Stimulated activated CD4-positive, alpha-beta T cell treated with anti-CD3 and anti-CD28 coated beads, TNF-alpha, amount 100 ng/mL, for 4 hours (primary cell): ENCODE data around the gene TXN2.
"Not testable (repeated sequence)": the region's sequence is repeated elsewhere in the genome, so short reads cannot be mapped to it uniquely, and the experiment has no call there.

ENCODE experiments used
- DNase-seq, 3 experiments: peaks; one replicate each; pipeline ENCODE4 v3.0.0-alpha.2; 2020; ENCODE audit warnings: low read depth in 3 of 3

Gene TXN2

GRCh38 chr22:36481393-36482168, at the start of gene TXN2:
Gene TXN2 (minus strand): TSS chr22:36481640. CDS start chr22:36480837, 803 bp downstream.
- DNase-seq = peak; percentile 92 to 93 (median 93)

DNA sequence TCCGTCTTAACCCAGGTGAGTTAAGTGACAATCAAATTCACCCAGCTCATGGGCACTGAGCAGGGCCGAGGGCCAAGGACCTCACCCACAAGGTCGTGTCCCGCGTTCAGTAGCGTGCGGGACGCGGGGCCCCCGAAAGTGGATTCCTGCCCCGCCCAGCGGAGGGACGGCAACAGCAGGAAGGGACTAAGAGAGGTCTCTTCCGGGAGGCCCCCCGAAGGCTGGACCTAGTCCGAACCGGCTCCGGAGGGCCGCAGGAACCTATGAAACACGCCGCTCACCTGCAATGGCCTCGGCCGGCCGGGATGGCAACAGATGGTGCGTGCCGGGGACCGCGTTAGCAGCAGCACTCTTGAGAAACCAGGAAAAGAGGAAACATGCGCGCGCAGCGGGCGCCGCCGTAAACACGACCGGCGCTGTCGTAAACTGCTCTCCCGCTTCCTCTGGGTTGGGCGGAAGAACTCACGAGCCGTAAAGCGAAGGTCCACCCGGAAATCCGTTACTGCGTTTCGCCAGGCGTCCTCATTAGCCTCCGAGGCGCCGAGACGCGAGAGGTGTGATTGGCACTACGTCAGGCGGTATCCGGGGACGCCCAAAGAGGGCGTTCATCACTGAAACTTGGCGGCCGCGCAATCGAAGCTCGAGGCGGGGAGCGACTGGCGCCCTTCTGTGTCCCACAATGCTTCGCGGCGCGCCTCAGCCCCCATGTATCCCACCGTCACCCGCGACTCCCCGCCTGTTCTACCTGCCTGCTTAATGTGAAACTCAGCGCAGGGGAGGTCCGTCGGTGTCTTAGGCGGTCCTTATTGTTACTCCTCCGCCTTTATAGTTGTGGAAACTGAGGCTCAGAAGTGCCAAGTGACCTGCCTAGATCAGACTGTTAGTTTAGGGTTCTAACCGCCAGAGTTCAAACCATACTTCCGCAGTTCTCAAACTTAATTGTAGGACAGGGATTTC, 47.6 kb upstream of the TXN2 start, which contains the start of gene EIF3D:
Gene EIF3D (minus strand): TSS at position 372 of the 957 bp plus-strand sequence. CDS start 3,045 bp downstream, outside the sequence.
- peak; percentile 90 to 97 (median 97) for DNase-seq

DNA sequence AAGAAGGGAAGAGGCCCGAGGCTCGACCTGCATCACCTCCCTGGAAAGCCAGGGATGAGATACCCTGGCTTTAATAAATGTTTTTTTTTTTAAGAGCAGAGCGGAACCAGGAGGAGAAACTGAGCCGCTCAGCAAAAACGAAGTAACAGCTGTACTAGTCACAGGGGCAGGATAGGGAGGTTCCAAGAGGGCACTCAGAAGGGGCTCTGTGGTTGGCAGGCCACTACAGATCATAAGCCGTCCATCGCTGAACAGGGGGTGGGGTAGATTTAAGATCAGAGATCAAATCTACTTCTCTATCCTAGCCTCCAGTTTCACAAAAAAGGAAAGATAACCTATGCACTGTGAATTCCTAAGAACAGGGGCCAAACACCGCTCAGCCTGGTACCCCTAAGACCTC, 46.9 kb upstream of the TXN2 start:
- no peak for DNase-seq

DNA sequence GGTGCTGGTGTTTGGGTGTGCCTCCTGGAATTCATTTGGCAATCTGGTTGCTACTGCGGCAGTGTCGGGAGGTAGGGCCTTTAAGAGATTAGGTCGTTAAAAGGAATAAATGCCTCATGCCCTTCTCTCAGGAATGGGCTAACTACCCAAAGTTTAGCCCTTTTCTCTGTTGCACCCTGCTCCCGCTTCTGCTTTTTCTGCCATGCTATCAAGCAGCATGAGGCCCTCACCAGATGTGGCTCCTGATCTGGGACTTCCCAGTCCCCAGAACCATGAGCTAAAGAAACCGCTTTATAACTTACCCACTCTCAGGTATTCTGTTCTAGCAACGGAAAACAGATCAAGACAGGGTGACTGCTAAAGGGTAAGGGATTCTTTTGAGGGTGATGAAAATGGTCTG, 41.2 kb upstream of the TXN2 start:
- DNase-seq = no peak

- no peak for DNase-seq
Measured at GRCh38 chr22:36520423-36520822, 39.0 kb upstream of the TXN2 start.

GRCh38 chr22:36519906-36520305, 38.5 kb upstream of the TXN2 start:
- not testable (repeated sequence) for DNase-seq

- no peak for DNase-seq
Measured at GRCh38 chr22:36514766-36515165, 33.3 kb upstream of the TXN2 start.

- DNase-seq = no peak
Measured at GRCh38 chr22:36512991-36513390, 31.6 kb upstream of the TXN2 start.

DNA sequence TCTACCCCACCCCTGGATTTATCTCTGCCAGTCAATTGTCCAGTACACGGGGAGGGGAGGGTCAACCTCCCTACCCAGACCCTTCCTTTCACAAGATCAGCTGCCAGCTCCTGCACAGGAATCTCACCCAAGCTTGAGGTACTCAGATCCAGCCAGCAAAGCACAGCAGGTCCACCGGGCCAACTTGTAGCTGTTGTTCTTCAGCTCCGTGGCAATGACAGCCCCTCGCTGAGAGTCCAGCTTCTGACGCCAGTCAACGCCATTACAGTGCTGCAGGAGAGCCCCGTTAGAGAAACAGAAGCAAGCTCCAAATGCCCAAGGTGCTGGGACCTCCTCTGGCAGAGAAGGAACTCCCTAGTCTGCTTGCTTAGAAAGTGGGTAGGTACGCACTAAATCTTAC, 30.9 kb upstream of the TXN2 start:
- DNase-seq = no peak

DNA sequence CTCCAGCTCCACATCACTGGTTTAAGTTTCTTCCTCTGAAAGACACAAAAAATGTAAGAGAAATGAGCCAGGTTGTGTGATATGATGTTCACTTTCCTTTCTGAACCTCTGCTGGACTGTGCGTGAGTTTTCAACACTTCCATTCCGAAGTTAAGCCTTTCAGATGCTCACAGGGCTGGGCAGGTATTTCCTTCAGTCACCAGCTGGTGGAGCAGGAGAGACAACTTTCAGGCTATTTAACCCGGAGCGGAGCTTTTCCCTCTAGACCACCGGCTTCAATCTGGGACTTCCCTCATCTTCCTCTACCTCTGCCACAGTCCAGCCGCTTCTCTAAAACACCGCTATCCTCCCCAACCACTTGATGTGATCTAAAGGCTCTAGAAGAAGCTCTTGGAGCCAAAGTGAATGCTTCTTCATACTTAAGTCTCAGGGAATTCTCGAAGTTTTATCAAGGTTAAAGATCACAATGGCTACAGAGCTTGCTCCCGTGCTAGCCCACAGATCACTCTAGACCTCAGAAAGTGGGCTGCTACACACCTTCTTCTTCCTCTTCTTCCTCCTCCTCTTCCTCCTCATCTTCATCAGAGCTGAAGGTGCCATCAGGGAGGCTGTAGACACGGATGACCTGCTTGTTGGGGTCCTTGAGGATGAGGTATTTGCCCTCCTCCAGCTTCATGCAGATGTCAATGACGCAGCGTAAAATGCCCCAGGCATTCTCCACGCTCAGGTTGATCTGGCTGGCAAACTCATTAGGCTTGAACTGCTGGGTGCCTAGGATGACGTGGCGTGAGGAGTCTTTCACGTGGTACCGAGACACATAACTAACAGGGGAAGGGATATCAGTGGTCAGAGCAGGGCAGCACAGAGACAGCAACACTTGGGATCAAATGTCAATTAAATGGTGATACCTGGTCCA, 29.8 kb upstream of the TXN2 start:
- no peak for DNase-seq

DNA sequence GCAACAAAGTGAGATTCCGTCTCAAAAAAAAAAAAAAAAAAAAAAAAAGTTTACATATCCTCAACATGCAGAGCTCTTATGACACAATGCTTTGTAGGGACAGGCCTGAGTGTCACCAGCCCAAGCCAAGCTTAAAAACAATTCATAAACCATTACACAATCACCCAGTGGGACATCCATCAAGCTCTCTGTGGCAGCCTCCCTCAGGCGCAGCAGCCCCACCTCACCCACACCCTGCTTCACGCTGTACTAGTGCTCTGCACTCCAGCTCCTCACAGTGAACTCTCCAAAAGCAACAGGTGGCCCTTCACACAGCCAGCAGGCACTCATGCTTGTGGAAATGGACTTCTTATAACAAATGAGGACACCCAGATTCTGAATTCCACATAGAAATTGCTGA, 28.9 kb upstream of the TXN2 start:
- no peak for DNase-seq

DNA sequence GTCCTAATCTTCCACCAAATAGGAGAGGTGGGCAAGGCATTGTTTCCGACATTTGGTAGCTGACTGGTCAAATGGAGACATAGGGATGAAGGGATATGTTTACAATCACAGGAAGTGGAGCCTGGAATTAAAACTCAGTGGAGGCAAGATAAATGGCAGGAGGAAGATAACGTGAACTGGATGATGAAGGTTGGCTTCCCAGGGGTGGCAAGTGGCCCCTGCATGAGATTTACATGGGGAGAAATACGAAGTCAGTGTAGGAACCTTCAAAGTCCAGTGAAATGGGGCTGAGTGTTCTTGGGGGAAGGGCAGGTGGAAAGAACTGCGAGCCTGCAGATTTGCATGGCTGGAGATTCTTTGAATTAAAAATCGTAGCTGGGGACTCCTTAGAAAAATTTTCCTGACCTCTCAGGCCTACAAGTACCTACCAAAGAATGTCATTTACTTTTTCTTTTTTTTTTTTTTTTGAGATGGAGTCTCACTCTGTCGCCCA, 26.1 kb upstream of the TXN2 start:
- no peak for DNase-seq

DNA sequence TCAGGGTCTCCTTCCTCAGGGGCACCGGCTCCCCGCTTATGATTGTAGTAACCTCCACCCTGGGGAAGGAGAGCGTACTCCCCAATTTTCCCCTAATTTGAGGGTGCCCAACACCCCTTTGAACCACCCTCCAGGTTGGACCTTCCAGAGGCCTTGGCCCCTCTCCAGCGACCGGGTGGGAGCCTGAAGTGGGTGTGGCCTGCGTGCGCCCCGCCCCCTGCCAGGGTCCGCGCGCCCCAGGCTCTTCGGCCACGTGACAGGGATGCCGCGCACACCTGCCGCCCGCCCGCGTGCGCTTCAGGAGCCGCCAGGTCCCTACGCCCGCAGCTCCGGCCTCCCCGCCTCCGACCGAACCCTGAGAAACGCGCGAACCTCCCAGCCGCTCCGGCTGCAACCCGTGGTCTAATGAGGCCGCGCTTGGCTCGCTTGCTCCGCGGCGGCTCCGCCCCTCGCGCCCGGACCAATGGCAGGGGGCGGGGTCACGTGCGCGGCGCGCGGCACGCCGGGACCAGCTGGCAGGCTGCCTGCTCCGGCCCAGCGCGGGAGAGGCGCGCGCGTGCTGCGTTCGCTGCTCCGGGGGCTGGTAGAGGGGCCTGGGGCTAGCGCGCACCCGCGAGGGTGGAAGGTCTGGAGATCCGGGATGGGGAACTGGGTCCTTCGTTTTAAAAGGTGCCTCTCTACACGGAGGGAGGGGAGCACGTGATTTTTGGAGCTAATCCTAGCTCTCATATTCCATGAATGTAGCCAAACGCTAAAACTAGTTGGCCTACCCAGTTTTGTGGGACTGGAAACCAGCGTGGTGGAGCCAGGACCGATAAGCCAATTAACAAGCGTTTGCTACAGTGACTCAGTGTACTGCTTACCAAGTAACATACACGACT, 25.4 kb upstream of the TXN2 start, which contains the start of gene FOXRED2:
Gene FOXRED2 (minus strand): TSS at position 404 of the 881 bp plus-strand sequence. CDS start 618 bp downstream, outside the sequence.
- DNase-seq = peak; percentile 77 to 82 (median 78)

- no peak for DNase-seq
Measured at GRCh38 chr22:36505998-36506635, 24.7 kb upstream of the TXN2 start.

DNA sequence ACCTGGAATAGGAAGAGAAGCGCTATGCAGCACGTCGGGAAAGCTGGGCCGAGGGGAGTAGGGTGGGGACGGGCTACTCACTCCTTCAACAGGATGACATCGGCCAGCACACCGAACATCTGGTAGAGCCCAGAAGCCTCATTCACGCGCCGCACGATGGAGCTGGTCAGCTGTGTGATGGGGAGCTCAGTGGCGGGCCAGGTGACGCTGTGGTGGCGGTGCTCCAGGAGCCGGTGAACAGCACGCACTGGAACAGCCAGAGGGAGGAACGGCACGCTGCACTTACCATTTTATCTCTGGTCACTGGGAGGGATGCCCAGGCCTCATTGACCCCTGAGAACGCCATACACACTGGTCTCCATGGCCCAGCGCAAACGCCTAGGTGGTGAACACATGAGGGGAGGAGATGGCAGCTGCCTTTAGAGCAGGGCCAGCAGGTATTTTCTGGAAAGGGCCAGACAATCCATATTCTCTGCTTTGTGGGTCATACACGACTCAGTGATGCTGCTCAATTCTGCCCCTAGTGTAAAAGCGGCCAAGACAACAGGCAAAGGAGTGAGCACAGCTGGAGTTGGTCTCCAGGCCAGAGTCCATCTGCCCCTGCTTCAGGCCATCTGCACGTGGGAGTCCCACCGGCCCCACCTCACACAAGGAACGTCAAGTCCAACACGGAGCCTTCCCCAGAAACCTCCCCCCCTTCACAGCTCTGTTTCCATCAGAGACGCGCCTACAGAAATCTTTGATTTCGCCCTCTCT, 16.6 kb upstream of the TXN2 start:
- no peak for DNase-seq

DNA sequence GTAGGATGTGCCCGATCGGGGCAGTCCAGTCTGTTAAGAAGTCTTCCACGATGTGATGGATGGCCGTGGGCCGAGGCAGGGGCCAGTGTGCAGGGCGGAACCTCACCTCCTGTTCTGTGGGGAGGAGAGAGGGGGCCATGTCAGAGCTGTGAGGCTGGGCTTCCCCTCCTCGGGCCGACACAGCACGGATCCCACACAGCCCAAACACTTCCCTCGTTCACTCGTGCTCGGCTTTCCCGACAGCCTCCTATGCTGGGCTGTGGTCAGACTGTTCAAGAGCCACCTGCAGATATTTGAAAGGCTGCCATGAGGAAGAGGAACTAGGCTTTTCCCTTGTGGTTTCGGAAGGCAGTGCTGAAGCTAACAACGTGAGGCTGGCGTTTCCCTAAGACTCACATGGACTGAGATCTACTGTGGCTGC, 12.3 kb upstream of the TXN2 start:
- no peak for DNase-seq

- no peak for DNase-seq
Measured at GRCh38 chr22:36492109-36492508, 10.7 kb upstream of the TXN2 start.

GRCh38 chr22:36491155-36491554, 9.7 kb upstream of the TXN2 start:
- no peak for DNase-seq
